ENCODE results near the gene MATN3.

GRCh38 chr2:20001361-20001863 lies 11.1 kb downstream of the MATN3 start:
- TF ChIP-seq CTCF (IDR thresholded peaks at IDR 0.05), result no peak
- no peak for TF ChIP-seq POLR2A (IDR thresholded peaks at IDR 0.05)

Data from lower leg skin (tissue), 3 donors.